T-helper 22 cell (primary cell): Measurements from ENCODE around the gene PALLD.
"Not testable (repeated sequence)": the region's sequence is repeated elsewhere in the genome, so short reads cannot be mapped to it uniquely, and the experiment has no call there.

Experiments used
- DNase-seq: peaks from one replicate; pipeline ENCODE4 v3.0.0-alpha.2; 2020; ENCODE audit warnings: low read depth

The PALLD gene

DNA sequence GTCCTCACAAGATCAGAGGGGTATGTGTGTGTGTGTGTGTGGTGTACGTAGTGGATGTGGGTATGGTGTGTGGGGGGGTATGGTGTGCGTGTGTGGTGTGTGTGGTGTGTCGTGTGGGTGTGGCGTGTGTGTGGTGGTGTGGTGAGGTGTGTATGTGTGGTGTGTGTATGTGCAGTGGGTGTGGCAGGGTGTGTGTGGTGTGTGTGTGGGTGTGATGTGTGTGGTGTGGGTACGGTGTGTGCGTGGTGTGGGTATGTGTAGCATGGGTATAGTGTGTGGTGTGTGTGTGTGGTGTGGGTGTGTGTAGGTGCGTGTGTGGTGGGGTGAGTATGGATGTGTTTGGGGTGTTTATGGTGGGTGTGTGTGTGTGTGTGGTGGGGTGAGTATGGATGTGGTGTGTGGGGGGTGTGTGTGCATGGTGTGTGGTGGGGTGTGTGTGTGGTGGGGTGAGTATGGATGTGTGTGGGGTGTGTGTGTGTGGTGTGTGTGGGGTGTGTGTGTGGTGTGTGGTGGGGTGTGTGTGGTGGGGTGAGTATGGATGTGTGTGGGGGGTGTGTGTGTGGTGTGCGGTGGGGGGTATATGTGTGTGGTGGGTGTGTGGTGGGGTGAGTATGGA lies 182.0 kb downstream of the PALLD start:
- no peak for DNase-seq

DNA sequence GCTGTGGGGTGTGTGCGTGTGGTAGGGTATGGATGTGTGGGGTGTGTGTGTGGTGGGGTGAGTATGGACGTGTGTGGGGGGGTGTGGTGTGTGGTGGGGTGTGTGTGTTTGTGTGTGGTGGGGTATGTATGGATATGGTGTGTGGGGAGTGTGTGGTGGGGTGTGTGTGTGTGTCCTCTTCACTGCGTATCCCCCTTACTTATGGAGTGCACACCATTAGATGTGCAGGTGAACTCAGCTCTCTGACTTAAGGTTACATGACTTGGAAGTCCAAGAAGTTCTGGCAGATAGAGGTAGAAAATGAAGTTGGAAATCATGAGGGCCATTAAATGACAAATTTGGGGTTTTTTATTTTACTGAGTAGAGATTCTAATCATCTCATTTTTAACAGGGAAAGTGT lies 182.5 kb downstream of the PALLD start:
- no peak for DNase-seq

- DNase-seq: no peak
These were observed 183.0 kb downstream of the PALLD start for GRCh38 chr4:168679819-168680218.

DNA sequence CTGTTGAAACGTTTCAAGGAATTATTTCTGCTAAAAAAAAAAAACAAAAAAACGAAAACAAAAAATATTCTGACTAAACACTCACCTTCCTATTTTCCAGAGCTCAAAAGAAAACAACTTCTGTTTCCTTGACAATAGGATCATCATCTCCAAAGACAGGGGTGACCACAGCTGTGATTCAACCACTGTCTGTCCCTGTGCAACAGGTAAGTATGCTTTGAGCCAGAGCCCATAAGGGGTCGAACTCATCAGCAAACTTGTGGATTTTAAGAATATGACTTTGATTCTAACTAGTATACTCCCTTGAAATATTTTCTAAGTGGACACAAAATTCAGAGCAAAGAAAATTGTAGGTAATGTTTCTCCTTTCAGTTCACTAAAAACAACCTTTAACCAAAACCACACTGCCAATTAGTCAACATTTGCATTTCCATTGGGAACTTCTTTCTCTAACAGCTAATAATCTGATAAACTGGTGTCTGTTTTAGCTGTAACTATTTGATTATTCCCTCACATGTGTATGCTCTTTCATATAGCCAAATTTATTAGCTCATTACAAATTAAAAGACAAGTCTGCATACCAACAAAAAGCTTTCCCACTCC lies 186.1 kb downstream of the PALLD start:
- no peak for DNase-seq

- DNase-seq: no peak
These were observed 186.7 kb downstream of the PALLD start for GRCh38 chr4:168683595-168683994.

DNA sequence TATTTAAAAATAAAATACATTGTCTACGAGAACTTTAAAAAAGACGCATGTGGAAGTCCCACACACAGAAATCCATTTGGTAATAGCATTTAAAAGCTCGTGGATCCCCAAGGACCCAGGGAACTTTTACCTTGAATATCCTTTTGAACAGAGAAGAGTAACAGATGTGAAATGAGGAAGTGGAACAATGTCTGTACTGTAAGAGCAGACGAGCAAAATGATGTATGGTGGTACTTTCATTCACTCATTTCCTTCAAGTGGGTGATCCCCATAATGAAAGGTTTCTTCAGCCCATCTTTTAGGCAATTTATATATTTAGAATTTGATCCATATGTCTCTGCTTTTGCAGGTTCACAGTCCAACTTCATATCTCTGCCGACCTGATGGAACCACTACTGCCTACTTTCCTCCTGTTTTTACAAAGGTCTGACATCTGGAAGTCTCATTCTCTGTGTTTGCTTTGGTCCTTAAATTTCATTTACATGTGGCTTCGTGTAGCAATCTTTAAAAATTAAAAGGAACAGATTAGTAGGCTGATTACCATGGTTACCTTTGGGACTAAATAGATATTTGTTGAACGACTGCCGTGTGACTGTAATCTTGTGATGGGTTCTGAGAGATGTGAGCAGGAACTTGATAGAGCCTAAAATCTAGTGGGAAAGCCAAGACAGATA lies 188.4 kb downstream of the PALLD start:
- no peak for DNase-seq

GRCh38 chr4:168688584-168688983 lies 191.7 kb downstream of the PALLD start:
- DNase-seq: no peak

GRCh38 chr4:168689791-168690190 lies 192.9 kb downstream of the PALLD start:
- no peak for DNase-seq

DNA sequence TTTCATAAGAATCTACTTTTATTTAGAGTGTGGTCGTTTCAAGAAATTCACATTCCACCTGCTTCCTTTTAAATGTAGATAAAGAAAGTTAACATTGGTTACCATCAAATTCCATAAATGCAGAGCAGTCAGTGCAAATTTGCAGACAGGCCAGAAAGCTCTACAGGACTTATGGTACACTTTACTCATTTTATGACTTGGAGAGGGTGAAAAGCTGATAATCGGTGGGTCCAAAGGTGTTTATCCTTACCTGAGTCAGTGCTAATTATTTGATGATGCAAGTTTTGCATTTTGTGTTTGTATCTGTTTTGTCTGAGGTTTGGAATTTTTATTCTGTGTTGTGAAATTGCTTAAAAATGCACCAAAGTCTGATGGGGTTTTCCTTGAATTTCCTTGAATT lies 193.3 kb downstream of the PALLD start:
- no peak for DNase-seq

DNA sequence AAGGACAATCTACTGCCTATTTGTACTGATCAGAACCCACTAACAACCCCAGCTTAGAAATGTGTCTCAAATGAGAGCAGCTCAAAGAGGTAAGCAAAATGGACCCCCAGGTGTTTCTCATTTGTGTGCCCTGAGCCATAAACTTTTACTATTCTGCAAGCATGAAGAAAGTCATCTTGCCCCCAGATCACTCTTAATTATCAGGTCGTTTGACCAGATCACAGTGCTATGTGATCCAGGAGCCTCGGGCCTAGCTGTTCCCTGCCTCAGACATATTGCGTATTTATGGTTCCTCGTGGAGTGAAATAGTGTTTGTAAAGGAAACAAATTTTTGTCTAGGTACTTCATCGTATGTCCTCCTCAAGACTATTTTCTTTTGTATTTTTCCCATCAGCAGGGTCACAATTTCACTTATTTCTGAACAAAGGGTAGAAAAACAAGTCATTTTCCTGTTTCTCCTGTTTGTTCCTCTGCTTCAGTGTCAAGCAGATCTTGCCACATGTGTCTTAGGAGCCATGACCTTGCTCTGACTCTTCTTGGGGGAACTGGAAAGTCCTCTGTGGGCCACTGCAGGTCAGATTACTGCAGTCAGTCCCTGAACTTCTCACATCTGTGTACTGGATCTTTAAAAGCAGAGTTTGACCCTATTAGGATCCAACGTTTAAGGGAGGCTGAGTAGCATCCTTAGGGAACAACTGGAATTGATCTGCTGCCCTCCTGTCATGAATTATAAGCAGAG lies 194.9 kb downstream of the PALLD start:
- no peak for DNase-seq

GRCh38 chr4:168693750-168694490 lies 197.1 kb downstream of the PALLD start:
- DNase-seq: no peak

GRCh38 chr4:168694667-168695066 lies 197.8 kb downstream of the PALLD start:
- no peak for DNase-seq

DNA sequence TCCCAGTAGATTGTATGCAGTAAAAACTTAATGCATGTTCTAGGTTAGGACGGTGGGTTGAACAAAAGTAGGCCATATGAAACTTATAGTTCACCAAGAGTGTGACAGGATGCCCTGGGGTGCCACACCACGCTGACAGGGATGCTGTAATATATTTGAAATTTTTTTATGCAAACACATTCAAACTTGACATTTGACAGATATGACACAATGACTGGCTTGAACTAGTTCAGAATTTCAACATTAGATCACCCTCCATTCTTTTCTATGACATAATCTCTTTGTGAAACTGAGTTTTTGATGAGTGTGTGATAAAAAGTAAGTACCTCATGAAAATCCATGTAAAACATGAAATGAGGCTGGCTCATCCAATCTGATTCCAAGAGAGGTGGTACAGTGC lies 198.4 kb downstream of the PALLD start:
- no peak for DNase-seq

DNA sequence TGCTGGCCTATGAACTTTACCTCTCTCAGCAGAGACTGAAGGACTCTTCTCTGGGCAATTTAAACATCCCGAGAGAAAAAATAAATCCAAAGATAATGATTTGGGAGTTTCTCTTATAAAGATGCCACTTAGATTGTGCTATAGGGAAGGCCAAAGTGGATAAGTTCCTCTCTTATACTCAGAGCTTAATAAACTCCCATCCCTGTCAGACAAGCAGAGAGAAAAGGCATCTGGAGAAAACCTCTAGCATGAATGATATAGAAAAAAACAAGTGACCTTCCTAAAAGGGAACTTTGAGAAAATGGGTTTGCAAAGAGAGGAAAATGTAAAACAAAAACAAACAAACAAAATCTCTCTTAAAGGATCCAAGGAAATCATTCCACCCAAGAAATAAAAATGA lies 199.4 kb downstream of the PALLD start:
- DNase-seq: no peak

DNA sequence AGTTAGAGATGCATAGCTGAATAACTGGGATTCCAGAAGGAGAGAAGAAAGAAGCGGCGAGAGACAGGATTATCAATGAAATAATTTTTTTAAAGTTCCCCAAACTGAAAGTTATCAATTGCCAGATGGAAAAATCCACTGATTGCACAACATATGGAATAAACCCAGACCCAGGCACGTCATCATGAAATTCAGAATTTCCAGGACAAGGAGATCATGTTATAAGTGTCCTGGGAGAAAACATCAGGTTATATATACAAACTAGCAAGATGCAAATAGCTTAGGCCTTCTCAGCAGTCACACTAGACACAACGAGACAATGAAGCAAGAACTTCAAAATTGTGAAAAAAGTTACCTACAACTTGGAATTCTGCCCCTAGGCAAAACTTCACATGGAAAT lies 200.0 kb downstream of the PALLD start:
- DNase-seq: no peak

GRCh38 chr4:168699224-168699878 lies 202.5 kb downstream of the PALLD start:
- no peak for DNase-seq

GRCh38 chr4:168701061-168701460 lies 204.2 kb downstream of the PALLD start:
- DNase-seq: no peak

DNA sequence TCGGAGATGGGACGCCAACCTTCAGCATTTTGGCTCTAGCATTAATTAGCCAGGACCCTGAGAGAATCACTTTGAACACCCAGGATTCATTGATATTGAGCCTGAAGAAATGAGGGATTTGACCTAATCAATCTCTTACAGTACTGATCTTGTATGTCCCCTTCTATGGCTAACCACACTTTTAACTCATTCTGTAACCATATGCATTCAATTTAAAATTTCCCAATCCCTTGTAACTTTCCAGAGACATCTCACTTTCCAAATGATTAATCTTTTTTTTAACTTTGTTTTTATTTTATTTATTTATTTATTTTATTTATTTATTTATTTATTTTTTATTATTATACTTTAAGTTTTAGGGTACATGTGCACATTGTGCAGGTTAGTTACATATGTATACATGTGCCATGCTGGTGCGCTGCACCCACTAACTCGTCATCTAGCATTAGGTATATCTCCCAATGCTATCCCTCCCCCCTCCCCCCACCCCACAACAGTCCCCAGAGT lies 205.8 kb downstream of the PALLD start:
- DNase-seq: not testable (repeated sequence)

GRCh38 chr4:168705121-168705520 lies 208.3 kb downstream of the PALLD start:
- DNase-seq: no peak

GRCh38 chr4:168707205-168707604 lies 210.4 kb downstream of the PALLD start:
- DNase-seq: no peak

DNA sequence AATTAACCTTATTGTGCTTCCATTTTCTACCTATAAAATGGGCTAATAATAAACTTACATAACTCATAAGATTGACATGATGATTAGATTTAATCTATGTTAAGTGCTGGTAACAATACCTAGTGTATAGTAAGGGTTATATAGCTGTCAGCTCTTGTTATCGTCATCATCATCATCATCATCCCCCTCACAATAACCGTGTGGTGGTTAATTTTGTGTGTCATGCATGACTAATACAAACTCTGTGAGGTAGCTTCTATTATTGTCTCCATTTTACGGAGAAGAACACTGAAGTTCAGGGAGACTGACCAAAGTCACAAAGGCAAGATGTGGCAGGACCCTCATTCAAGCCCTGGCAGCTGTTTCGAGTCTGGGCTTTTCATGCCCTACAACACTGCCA lies 211.3 kb downstream of the PALLD start:
- DNase-seq: no peak
